ENCODE data around the gene DDX3Y. TPM values are rescaled to one million over a fixed set of nuclear protein-coding genes. Genes with fewer than 3 reads are reported as not detected.

The DDX3Y gene
- total and polyA plus RNA-seq, 5 donors: 22.0 to 42.2 (median 40.8) TPM; not detected in 2

Other genes starting within 250 kb of the DDX3Y start
- gene USP9Y, start 203.6 kb upstream of the DDX3Y start, total RNA-seq: 10 to 100 TPM in 2 of 4 donors, not detected in 2; 17.7 to 18.2 TPM
- gene USP9Y, start 203.6 kb upstream of the DDX3Y start, polyA plus RNA-seq: 16.3 TPM

Measured in right cardiac atrium (tissue), 5 donors.